Myocyte (in vitro differentiated cells): ENCODE measurements around the gene FAM117B. TPM values are rescaled to one million over a fixed set of nuclear protein-coding genes. Genes with fewer than 3 reads are reported as not detected.
A peak's percentile ranks its signal among the peaks of the same experiment; 100 is the strongest.
"Not testable (repeated sequence)": the region's sequence is repeated elsewhere in the genome, so short reads cannot be mapped to it uniquely, and the experiment has no call there.

Source experiments
- DNase-seq: peaks from one replicate; pipeline ENCODE4 v3.0.0-alpha.2; 2012; ENCODE audit warnings: low read depth
- total RNA-seq: library from RNA; depleted of rRNA; stranded (reverse); fragments of >200 nt; gene quantifications from 2 replicates; pipeline ENCODE4 v1.2.3, GENCODE V29; 2014

Gene FAM117B
- total RNA-seq, 1 donor from 2014 or later, result 1.3 TPM

GRCh38 chr2:202757339-202757738, 122.6 kb downstream of the FAM117B start:
- DNase-seq, result no peak

GRCh38 chr2:202758128-202758527, 123.4 kb downstream of the FAM117B start:
- no peak for DNase-seq

GRCh38 chr2:202758604-202759003, 123.8 kb downstream of the FAM117B start:
- no peak for DNase-seq

GRCh38 chr2:202760848-202761247, 126.1 kb downstream of the FAM117B start:
- peak; percentile 37 for DNase-seq

GRCh38 chr2:202762556-202762955, 127.8 kb downstream of the FAM117B start:
- DNase-seq, result no peak

GRCh38 chr2:202763916-202764315, 129.1 kb downstream of the FAM117B start:
- DNase-seq, result no peak

GRCh38 chr2:202764991-202765390, 130.2 kb downstream of the FAM117B start:
- DNase-seq, result no peak

- peak; percentile 40 for DNase-seq
Measured at GRCh38 chr2:202765436-202765835, 130.7 kb downstream of the FAM117B start.

GRCh38 chr2:202768273-202768672, 133.5 kb downstream of the FAM117B start:
- no peak for DNase-seq

- no peak for DNase-seq
Measured at GRCh38 chr2:202769201-202769600, 134.4 kb downstream of the FAM117B start.

- no peak for DNase-seq
Measured at GRCh38 chr2:202771336-202771735, 136.6 kb downstream of the FAM117B start.

GRCh38 chr2:202771741-202772460, 137.1 kb downstream of the FAM117B start:
- DNase-seq, result peak; percentile 7

- no peak for DNase-seq
Measured at GRCh38 chr2:202773301-202773973, 138.7 kb downstream of the FAM117B start.

GRCh38 chr2:202774104-202774503, 139.3 kb downstream of the FAM117B start:
- no peak for DNase-seq

- no peak for DNase-seq
Measured at GRCh38 chr2:202778217-202778616, 143.4 kb downstream of the FAM117B start.

- DNase-seq, result peak; percentile 58
Measured at GRCh38 chr2:202780514-202781021, 145.8 kb downstream of the FAM117B start.

GRCh38 chr2:202782940-202783558, 148.3 kb downstream of the FAM117B start:
- DNase-seq, result no peak

GRCh38 chr2:202786842-202787241, 152.1 kb downstream of the FAM117B start:
- DNase-seq, result no peak

GRCh38 chr2:202790676-202791075, 155.9 kb downstream of the FAM117B start:
- peak; percentile 8 for DNase-seq

GRCh38 chr2:202797944-202798343, 163.2 kb downstream of the FAM117B start:
- DNase-seq, result no peak

- not testable (repeated sequence) for DNase-seq
Measured at GRCh38 chr2:202805911-202806310, 171.1 kb downstream of the FAM117B start.
